Tibial nerve (tissue), 4 donors: Measurements from ENCODE around the gene CCDC148.

ENCODE experiments used
- EP300 ChIP-seq, 2 donors: sonication (generic); formaldehyde crosslinking; IDR thresholded peaks; one replicate each; pipeline ENCODE4 v1.6.1; 2017; ENCODE audit warnings: antibody characterized with exemption in 2 of 2, mild to moderate bottlenecking in 1 of 2
- POLR2A ChIP-seq, 2 donors: fragments of 450-650 bp; IDR thresholded peaks; one replicate each; pipeline ENCODE4 v1.6.1; 2017; ENCODE audit warnings: antibody characterized with exemption in 2 of 2, mild to moderate bottlenecking in 2 of 2, moderate library complexity in 2 of 2
- TF ChIP-seq, protein P1 (sequence below), 5 experiments: fragments of 200-600 bp in 3 of 5; fragments of 450-650 bp in 2 of 5; sonication (generic) in 3 of 5; IDR thresholded peaks; one replicate each; pipeline ENCODE4 v1.5.1; 2016 to 2019; ENCODE audit warnings: antibody characterized with exemption in 5 of 5, mild to moderate bottlenecking in 3 of 5, moderate library complexity in 2 of 5

DNA sequence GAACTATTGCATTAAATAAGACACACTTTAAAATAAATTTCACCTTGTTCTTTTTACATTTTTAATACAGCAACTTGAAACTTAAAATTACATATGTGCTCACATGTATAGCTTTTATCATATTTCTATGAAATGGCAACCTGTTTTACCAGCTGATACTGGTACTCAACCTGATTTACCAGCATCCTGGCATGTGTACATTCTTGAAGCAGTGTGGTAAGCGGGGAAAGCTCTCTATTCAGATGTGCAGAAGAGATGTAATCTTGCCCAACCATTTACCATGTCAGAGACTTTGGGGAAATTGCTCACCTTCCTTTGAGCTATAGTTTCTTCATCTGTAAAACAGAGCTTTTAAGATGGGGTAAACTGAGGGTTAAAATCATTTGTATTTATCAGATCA is 133.2 kb downstream of the CCDC148 start:
- TF ChIP-seq, protein P1, sequence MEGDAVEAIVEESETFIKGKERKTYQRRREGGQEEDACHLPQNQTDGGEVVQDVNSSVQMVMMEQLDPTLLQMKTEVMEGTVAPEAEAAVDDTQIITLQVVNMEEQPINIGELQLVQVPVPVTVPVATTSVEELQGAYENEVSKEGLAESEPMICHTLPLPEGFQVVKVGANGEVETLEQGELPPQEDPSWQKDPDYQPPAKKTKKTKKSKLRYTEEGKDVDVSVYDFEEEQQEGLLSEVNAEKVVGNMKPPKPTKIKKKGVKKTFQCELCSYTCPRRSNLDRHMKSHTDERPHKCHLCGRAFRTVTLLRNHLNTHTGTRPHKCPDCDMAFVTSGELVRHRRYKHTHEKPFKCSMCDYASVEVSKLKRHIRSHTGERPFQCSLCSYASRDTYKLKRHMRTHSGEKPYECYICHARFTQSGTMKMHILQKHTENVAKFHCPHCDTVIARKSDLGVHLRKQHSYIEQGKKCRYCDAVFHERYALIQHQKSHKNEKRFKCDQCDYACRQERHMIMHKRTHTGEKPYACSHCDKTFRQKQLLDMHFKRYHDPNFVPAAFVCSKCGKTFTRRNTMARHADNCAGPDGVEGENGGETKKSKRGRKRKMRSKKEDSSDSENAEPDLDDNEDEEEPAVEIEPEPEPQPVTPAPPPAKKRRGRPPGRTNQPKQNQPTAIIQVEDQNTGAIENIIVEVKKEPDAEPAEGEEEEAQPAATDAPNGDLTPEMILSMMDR (IDR thresholded peaks at IDR 0.05), result no peak
- TF ChIP-seq POLR2A (IDR thresholded peaks at IDR 0.05) (no peak), EP300 (IDR thresholded peaks at IDR 0.05) (no peak)
